ENCODE data around the gene PRLR. TPM values are rescaled to one million over a fixed set of nuclear protein-coding genes. Genes with fewer than 3 reads are reported as not detected.

PRLR gene
- total RNA-seq, 4 donors from 2014 or later: 0.10 to 0.65 (median 0.39) TPM

DNA sequence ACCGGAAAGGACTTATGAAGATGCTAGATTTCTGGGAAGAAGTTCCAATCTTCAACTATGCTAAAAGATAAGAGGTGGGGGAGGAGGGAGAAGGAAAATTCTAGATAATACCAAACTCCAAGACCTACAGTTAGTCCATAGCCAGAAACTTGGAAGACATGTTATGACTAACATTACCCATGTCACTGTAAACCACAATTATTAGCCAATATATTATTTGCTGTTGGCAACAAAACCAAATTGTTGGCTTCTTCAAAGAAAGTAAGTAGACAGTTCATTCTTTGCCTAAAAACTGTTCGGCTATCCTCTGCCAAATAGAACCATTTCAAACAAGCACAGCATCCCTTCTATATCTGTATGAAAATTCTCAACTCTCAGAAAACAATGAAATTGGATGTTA, 25.1 kb downstream of the PRLR start:
- DNase-seq (no peak), ATAC-seq (no peak)
- no peak overlapping the region for H3K27ac ChIP-seq
- H3K9me3 ChIP-seq: no peaks in the 10 kb centered on the region
- TF ChIP-seq POLR2A (IDR thresholded peaks at IDR 0.05): no peak
- TF ChIP-seq, protein P1, sequence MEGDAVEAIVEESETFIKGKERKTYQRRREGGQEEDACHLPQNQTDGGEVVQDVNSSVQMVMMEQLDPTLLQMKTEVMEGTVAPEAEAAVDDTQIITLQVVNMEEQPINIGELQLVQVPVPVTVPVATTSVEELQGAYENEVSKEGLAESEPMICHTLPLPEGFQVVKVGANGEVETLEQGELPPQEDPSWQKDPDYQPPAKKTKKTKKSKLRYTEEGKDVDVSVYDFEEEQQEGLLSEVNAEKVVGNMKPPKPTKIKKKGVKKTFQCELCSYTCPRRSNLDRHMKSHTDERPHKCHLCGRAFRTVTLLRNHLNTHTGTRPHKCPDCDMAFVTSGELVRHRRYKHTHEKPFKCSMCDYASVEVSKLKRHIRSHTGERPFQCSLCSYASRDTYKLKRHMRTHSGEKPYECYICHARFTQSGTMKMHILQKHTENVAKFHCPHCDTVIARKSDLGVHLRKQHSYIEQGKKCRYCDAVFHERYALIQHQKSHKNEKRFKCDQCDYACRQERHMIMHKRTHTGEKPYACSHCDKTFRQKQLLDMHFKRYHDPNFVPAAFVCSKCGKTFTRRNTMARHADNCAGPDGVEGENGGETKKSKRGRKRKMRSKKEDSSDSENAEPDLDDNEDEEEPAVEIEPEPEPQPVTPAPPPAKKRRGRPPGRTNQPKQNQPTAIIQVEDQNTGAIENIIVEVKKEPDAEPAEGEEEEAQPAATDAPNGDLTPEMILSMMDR (IDR thresholded peaks at IDR 0.05 in 4 of 5, conservative IDR thresholded peaks at IDR 0.05 in 1 of 5): no peak
- no peaks in the 10 kb centered on the region for H3K36me3 ChIP-seq
- intact Hi-C loops (cut with DNase I; ENCODE audit: low total_unique reads) (no loop called here), in situ Hi-C loops (cut with MboI; ENCODE audit: low sequenced_read_pairs in 4 of 4) (no loop called here)
- no peaks in the 10 kb centered on the region for H3K27me3 ChIP-seq
- no peaks in the 10 kb centered on the region for H3K4me1 ChIP-seq
- no peak overlapping the region for H3K4me3 ChIP-seq

DNA sequence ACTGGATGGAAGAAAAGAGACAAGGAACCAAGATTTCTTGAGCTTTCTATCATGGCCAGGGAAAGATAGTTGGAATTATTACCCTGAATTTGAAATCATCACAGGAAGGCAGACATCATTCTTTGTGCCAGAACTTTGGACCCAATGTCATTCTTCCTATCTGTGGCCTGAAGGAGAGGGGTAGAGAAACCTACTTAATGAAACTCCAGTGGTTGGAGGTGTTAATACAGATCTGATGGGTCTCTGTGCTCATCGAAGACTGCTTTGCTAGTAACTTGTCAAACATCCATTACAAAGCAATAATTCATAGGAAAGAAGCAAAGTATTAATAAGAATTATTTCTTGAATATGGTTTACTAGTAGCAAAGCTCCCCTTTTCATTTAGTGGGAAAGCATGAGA, 26.9 kb downstream of the PRLR start:
- no peak for ATAC-seq
- no peak overlapping the region for H3K4me3 ChIP-seq
- TF ChIP-seq POLR2A (IDR thresholded peaks at IDR 0.05): no peak
- TF ChIP-seq, protein P1 (IDR thresholded peaks at IDR 0.05 in 4 of 5, conservative IDR thresholded peaks at IDR 0.05 in 1 of 5): no peak
- H3K27me3 ChIP-seq: no peaks in the 10 kb centered on the region
- intact Hi-C loops (cut with DNase I; ENCODE audit: low total_unique reads): no loop called here
- no peak for DNase-seq
- H3K27ac ChIP-seq: no peak overlapping the region
- H3K4me1 ChIP-seq: no peaks in the 10 kb centered on the region
- no peaks in the 10 kb centered on the region for H3K36me3 ChIP-seq
- in situ Hi-C loops (cut with MboI; ENCODE audit: low sequenced_read_pairs in 4 of 4): no loop called here
- H3K9me3 ChIP-seq: no peaks in the 10 kb centered on the region

DNA sequence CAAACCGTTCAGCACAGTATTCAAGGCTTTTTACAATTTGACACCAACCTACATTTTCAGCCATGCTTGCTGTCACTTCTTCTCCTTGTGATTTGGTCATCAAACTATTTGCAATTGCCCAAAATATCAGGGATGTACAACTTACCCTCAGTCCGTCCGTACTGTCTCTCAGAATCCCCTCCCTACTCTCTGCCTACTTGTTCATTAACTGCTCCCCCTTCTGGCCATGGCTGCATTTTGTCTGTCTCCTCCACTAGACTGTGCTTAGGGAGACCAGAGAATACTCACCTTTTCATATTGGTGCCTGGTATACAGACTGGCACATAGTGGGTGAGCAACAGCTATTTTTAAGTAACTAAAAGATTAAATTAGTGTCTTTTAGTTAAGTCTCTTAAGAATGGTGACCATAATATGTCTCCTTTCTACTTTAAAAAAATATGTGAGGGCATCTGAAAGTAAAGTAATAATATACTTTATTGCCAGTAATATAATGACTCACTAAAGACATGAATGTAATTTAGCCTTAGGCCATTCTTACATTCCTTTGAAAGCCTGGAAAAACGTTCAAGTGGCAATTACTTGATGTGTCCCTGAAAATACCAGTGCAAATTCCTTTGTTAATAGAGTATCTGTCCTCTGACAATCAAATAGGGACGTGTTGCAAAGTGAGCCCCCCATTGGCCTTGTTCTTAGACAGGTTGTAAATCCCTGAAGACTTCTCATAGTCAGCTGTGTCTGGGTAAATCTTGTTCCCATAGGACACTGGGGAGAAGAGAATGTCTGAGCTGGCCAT, 27.8 kb downstream of the PRLR start:
- H3K9me3 ChIP-seq: no peaks in the 10 kb centered on the region
- no peaks in the 10 kb centered on the region for H3K4me1 ChIP-seq
- H3K27ac ChIP-seq: no peak overlapping the region
- intact Hi-C loops (cut with DNase I; ENCODE audit: low total_unique reads) (no loop called here), in situ Hi-C loops (cut with MboI; ENCODE audit: low sequenced_read_pairs in 4 of 4) (no loop called here)
- H3K27me3 ChIP-seq: no peaks in the 10 kb centered on the region
- TF ChIP-seq, protein P1 (IDR thresholded peaks at IDR 0.05 in 4 of 5, conservative IDR thresholded peaks at IDR 0.05 in 1 of 5): no peak
- no peak for TF ChIP-seq POLR2A (IDR thresholded peaks at IDR 0.05)
- DNase-seq (no peak), ATAC-seq (no peak)
- H3K4me3 ChIP-seq: no peak overlapping the region
- H3K36me3 ChIP-seq: no peaks in the 10 kb centered on the region

DNA sequence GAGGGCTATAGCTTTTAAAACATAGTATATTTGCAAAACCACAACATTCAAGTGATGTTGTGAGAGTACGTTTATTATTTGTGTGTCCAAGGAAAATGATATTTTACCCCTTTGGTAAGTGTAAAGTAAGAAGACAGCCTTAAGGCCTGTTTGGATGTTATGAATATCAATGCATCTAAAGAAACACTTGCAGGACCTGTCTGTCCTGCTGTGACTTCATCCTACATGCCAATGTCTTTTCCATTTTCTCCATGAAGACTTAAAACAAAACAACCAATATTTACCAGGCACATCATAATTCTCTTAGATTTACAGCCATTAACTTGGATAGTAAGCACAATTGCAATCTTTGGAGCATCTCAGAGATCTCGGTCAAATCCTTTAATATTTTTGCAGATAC, 29.0 kb downstream of the PRLR start:
- intact Hi-C loops (cut with DNase I; ENCODE audit: low total_unique reads) (no loop called here), in situ Hi-C loops (cut with MboI; ENCODE audit: low sequenced_read_pairs in 4 of 4) (no loop called here)
- H3K9me3 ChIP-seq: no peaks in the 10 kb centered on the region
- no peaks in the 10 kb centered on the region for H3K27me3 ChIP-seq
- TF ChIP-seq POLR2A (IDR thresholded peaks at IDR 0.05): no peak
- TF ChIP-seq, protein P1 (IDR thresholded peaks at IDR 0.05 in 4 of 5, conservative IDR thresholded peaks at IDR 0.05 in 1 of 5): no peak
- H3K4me3 ChIP-seq: no peak overlapping the region
- ATAC-seq (no peak), DNase-seq (no peak)
- no peaks in the 10 kb centered on the region for H3K4me1 ChIP-seq
- no peaks in the 10 kb centered on the region for H3K36me3 ChIP-seq
- H3K27ac ChIP-seq: no peak overlapping the region

DNA sequence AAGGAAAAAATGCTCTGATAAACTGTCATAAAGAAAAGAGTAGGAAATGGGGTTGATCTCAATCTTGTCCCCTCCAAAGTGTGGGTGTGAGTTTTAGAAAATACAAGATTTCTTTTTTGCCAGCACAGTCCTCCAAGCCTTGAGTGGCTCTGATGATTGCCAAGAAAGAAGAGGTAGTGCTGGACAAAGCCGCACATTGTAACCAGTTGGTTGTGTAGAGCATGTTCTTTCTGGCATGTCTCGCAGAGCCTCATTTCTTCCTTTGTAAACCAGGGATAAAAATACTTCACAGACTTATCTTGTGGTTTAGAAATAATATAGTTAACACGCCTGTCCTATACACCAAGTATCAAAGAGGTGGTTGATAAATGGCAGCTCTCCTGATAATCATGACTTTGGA, 30.4 kb downstream of the PRLR start:
- intact Hi-C loops (cut with DNase I; ENCODE audit: low total_unique reads): no loop called here

More for the DNA sequence above, 30.4 kb downstream of the PRLR start:
- in situ Hi-C loops (cut with MboI; ENCODE audit: low sequenced_read_pairs in 4 of 4): no loop called here
- DNase-seq: no peak
- Histone ChIP-seq H3K9me3 (no peaks in the 10 kb centered on the region), H3K4me1 (no peaks in the 10 kb centered on the region), H3K27me3 (no peaks in the 10 kb centered on the region), H3K36me3 (no peaks in the 10 kb centered on the region), H3K27ac (no peak overlapping the region), H3K4me3 (no peak overlapping the region)
- ATAC-seq: no peak
- TF ChIP-seq, protein P1 (IDR thresholded peaks at IDR 0.05 in 4 of 5, conservative IDR thresholded peaks at IDR 0.05 in 1 of 5): no peak
- TF ChIP-seq POLR2A (IDR thresholded peaks at IDR 0.05): no peak

Data from gastrocnemius medialis (tissue), 4 donors.